GM12872 (cell line): ENCODE data around the gene SLC44A1.

Source experiments
- CTCF ChIP-seq: IDR thresholded peaks from 3 replicates; pipeline ENCODE4 v1.5.1; 2011; ENCODE audit warnings: low read depth, mild to moderate bottlenecking, low read length, moderate library complexity; ENCODE audit not compliant: insufficient read depth

Gene SLC44A1

GRCh38 chr9:105244003-105244733 is at the start of gene SLC44A1:
SLC44A1 (plus strand) TSS chr9:105244651; CDS start chr9:105244869, 218 bp downstream.
- no peak for TF ChIP-seq CTCF

GRCh38 chr9:105195259-105195658 is 49.2 kb upstream of the SLC44A1 start:
- TF ChIP-seq CTCF = no peak

- TF ChIP-seq CTCF = no peak
Measured at GRCh38 chr9:105198023-105198422, 46.4 kb upstream of the SLC44A1 start.

- TF ChIP-seq CTCF = no peak
Measured at GRCh38 chr9:105198865-105199264, 45.6 kb upstream of the SLC44A1 start.

- TF ChIP-seq CTCF = no peak
Measured at GRCh38 chr9:105204416-105204815, 40.0 kb upstream of the SLC44A1 start.

GRCh38 chr9:105205787-105206495 is 38.5 kb upstream of the SLC44A1 start:
- TF ChIP-seq CTCF = no peak

- no peak for TF ChIP-seq CTCF
Measured at GRCh38 chr9:105206496-105206820, 38.0 kb upstream of the SLC44A1 start.
